NCI-H2196 (cell line): ENCODE data around the gene DCTN4.

Source experiments
- DNase-seq: peaks from one replicate; lab custom pipeline; 2025; ENCODE audit not compliant: unreplicated experiment; lab: John Stamatoyannopoulos, UW

DCTN4 gene

DNA sequence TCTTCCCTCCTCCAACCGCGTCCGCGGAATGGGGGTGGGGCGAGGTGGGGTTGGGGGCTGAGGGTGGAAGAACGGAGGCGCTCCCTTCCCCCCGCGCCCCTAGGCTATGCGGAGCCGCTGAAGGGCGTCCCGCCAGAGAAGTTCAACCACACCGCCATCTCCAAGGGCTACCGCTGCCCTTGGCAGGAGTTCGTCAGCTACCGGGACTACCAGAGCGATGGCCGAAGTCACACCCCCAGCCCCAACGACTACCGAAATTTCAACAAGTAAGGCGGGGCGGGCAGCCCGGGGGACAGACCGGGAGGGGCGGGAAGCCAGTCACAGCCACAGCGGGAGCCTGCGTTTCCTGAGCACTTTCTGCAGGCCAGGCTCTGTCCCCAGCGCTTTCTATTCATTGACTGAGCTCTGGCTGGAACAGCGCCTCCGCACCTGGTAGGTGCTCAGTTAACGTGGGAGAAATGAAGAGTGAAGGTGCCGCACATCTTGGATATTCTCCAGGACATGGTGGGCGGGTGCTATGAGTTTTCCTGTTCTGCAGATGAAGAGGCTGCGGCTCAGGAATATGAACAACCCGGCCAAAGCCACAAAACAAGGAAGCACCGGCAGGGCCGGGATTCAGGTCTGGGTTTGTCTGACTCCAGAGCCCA lies 86.5 kb downstream of the DCTN4 start:
- no peak for DNase-seq

DNA sequence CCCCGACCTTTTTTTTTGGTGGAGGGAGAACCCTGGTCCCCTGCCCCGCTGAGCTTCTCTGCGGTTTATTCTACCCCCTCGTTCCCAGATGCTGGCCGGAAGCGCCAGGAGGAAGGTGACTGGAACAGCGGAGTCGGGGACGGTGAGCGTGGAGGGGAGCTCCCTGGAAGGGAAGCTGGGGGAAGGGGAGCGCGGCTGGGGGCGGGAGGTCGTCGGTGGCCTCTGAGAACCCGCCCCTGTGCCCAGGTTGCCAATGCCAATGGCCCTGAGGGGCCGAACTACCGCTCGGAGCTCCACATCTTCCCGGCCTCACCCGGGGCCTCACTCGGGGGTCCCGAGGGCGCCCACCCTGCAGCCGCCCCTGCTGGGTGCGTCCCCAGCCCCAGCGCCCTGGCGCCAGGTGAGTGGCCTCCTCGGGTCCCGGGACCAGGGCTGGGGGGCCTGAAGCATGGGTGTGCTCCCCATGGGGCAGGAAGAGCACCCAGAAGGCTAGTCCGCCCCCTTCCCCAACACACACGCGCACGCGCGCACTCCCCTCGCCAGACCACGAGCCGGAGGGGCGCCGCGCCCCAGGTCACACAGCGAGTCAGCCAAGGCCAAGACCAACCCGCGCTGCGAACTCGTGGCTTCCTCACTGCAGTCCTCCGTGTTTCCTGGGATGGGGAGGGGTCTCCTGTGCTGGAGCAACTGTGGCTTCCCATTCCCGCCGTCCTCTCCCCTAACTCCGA lies 87.1 kb downstream of the DCTN4 start:
- DNase-seq: no peak

DNA sequence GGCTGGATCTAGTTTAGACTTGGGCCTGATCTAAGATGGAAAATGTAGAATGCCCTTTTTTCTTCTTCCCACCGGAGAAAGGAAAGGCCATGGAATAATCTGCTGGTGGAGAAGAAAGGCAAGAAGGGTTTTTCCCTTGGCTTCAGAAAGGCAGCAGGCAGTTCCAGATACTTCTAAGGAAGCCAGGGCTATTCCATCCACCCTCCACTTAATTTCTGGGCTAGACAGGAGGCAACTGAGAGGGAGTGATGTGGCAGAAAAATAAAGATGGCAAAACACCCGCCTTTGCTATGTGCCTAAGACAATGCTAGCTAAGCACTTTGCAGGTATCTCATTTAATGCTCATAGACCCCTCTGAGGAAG lies 87.9 kb downstream of the DCTN4 start:
- DNase-seq: no peak

DNA sequence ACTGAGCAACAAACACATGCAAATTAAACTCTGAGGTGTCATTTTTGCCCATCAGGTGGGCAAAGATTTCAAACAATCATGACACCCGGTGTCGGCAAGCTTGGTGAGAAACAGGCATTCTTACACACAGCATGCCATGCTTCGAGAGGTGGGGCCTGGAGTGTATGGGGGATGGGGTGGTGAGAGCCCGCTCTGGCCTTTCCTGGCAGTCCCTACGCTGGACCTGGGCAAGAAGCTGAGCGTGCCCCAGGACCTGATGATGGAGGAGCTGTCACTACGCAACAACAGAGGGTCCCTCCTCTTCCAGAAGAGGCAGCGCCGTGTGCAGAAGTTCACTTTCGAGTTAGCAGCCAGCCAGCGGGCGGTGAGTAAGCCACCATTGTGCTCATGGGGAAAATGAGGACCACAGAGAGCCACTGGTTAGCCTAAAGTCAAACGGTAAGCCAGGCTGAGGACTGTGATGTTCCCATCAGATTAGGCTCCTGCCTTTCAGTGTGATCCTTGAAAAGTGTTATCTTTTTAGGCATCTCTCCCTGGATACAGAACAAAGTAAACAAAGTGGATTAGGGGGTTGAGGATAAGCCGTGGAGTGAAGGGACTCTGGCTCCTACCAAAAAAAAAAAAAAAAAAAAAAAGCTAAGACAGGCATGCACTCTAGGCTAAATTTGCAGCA lies 88.4 kb downstream of the DCTN4 start:
- DNase-seq: no peak

DNA sequence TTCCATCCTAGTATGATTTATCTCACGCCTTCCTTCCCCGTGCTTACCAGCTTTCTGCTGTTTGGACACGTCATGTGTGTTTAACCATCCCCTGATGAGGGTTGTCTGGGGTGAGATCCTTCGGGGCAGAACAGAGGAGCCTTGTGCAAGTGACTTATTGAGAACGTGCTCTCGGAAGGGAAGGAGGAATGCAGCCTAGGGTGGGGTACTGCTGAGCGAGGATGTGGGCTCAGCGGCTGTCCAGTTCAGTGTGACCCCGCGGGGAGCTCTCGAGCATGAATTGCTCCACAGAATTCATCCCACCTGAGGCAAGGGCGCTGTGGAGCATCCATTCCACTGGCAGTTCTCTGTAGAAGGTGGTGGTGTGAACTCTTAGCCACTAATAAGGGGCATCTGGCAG lies 93.8 kb downstream of the DCTN4 start:
- no peak for DNase-seq

DNA sequence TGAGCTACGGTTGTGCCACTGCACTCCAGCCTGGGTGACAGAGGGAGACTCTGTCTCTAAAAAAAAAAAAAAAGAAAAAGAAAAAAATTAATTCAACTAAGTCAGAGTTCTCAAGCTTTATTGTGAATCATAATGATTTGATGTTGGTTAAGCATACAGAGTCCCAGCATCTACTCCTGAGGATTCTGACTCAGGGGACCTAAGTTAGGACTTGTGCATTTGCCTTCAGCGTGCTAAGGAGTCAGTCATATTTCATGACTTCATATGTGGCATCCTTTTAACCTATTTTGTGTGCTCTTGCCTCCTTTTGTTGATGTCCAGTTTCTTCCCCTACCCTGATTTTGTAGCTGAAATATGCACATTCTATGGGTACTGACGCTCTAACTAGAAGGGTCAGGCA lies 94.9 kb downstream of the DCTN4 start:
- DNase-seq: no peak

DNA sequence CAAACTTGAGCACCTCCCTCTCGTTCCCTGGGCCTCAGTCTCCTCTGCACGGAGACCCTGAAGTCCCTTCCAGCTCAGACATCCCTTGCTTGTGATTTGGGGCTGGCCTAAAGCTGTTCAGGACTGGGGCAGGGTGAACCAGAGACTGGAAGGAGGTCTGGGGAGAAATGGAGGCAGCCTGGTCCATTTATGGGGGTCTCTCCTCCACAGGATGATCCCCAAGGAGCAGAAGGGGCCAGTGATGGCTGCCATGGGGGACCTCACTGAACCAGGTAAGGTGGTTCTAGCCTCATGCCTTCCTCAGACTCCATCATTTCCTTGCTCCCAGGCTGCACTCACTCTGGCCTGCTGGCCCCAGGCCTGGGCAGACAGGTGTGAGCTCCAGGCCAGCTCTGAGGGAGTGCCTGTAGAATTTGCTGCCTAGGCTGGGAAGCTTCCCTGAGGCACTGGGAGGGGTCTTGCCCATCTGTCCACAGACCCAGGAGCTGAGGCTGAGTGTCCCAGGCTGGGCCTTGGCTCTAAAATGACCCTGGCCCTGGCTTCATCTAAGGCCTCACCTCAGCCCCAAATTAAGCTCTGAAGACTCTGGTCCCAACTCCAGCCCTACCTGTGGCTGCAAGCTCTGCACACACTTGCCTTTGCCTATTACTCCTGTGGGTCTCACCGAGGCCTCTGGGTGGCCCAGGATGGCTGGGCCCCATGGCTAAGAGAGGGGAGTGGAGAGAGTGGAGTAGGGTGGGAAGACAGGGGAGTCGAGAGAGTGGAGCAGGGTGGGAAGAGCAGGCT lies 95.9 kb downstream of the DCTN4 start:
- no peak for DNase-seq

DNA sequence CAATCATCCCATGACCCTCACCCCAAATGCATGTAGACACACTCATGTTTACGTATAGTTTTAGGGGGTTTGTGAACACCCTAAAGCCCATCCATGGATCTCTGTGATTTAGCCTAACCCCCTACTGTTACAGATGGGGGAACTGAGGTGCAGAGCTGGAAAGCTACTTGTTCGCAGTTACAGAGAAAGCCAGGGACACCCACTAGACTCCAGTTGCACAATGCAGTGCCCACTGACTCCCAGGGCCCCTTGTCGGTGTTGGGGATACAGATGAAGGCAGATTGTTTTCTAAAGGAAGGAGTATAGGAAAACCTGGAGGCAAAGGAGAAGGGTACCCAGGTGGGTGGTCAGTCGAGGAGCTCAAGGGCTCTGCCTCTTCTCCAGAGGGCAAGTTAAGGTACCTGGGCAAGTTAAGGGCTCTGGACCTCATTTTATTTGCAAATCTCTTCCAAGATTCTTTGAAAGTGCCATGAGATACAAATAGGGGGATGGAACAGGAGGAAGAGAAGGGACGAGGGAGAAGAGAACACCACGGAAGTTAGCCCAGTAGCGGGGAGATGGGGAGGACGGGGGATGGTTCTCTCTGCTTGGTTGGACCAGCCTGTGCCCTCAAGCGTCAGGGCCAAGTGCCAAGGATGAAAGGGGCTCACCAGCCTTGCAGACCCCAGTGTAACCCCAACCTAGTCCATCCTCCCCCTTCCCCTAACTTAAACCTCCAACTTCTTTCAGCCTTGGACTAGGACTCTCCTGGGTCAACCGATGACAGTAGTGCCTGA lies 96.8 kb downstream of the DCTN4 start:
- no peak for DNase-seq

DNA sequence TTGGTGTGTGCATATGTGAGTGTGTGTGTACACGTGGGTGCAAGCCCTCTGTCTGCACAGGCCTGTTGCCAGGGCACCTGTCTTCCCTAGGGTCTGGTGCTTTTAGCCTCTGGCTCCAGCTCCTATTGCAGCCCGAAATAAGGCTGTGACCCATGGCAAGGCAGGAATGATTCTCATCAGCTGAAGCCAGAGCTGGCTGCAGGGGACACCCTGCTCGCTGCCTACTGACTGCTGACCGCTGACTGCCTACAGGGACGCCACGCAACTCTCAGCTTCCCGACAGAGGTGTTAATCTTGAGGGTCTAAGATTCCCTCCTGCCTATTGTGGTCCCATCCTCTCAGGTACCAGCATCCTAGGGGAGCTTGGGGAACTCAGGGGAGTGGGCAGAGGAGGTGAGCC lies 97.7 kb downstream of the DCTN4 start, which contains the start of gene MYOZ3:
Gene MYOZ3, plus strand, starts transcription at position 166 of the 400 bp plus-strand sequence. CDS start 1,691 bp downstream, outside the sequence.
- DNase-seq: no peak

DNA sequence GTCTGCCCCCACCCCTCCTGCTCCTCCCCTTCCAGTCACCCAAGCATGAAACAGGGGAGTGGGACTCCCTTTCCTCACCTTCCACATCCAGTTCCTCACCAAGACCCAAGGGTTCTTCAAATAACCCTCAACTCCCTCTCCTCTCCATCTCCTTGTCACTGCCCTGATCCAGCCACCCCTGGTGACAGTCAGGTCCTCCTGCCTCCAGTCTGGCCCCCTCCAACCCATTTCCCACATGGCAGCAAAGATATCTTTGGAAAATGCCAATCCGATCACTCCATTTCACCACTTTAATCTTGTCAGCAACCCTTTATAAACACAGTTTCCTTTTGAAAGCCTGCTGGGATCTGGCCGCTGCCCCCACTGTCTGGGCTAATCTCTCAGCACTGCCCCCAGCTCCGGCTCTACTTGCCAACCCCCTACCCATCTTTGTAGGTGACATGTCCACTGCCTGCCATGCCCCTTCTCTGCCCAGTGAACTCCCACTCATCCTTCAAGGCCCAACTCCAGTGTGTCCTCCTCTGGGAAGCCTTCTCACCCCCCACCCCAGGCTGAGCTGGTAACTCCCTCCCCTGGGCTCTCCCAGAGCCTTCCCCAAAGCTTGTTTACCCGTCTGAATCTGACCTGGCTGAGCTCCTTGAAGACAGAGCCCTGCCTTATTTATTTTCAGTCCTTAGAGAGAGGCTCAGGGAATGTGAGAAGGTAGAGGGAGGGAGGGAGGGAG lies 98.5 kb downstream of the DCTN4 start:
- no peak for DNase-seq

DNA sequence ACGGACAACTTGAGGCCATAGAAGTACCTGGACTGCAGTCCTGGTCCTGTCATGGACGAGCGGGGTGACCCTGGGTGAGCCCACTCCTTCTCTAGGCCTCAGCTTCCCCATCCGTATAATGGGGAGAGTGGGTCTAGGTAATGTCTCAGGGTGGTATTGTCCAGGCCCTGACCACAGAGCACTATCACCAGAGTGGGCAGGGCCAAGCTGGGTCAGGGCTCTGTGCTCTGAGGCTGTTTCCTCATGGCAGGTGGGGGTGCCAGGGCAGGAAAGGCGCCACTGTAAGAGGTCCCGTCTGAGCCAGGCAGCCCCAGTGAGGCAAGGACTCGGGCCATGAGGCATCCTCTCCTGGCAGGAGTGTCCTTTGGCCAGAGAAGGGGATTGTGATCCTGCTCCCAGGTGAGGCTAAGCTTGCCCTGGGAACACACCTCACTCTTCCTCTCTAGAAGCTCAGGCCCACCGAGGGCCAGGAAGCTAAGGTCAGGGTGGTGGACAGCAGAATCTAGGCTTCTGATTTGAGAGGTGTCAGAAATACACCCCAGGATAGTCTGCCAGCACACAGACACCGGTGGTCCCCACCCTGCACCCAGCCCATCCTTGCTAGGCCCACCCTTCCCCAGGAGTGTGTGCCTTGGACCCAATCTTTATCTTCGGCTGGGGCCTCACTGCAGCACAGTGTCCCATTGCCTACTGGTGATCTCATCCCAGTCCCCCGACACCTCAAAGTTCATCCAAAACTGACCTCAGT lies 99.3 kb downstream of the DCTN4 start:
- DNase-seq: no peak

DNA sequence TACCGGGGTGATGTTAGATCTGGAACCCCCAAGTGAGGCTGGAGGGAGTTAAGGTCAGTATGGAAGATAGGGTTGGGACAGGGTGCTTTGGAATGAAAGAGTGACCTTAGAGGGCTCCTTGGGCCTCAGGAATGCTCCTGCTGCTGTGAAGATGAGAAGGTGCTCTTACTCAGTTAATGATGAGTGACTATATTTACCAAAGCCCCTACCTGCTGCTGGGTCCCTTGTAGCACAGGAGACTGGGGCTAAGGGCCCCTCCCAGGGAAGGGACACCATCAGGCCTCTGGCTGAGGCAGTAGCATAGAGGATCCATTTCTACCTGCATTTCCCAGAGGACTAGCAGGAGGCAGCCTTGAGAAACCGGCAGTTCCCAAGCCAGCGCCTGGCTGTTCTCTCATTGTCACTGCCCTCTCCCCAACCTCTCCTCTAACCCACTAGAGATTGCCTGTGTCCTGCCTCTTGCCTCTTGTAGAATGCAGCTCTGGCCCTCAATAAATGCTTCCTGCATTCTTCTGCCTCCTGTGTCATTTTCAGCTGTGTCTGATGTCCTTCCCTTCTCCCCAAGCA lies 100.0 kb downstream of the DCTN4 start:
- no peak for DNase-seq
